Liver (tissue), 9 donors: ENCODE data around the gene SLC9A8. TPM values are rescaled to one million over a fixed set of nuclear protein-coding genes. Genes with fewer than 3 reads are reported as not detected.

Experiments used
- DNase-seq: peaks from one replicate; pipeline ENCODE4 v3.0.0-alpha.2; 2017; ENCODE audit warnings: low spot score
- H3K27ac ChIP-seq, 2 donors: one replicate each; pipeline ENCODE4 v1.7.0; 2013; ENCODE audit warnings: inconsistent platforms in 2 of 2, low read length in 2 of 2, control low read depth in 1 of 2, low read depth in 1 of 2, mild to moderate bottlenecking in 1 of 2
- H3K27me3 ChIP-seq, 4 donors: one replicate each; pipeline versions ENCODE4 v1.6.1 to v1.7.0; 2013; ENCODE audit warnings: low read length in 3 of 4, inconsistent platforms in 1 of 4, mild to moderate bottlenecking in 1 of 4, moderate library complexity in 1 of 4; ENCODE audit not compliant: control insufficient read depth in 4 of 4, insufficient read depth in 4 of 4
- H3K36me3 ChIP-seq, 4 donors: one replicate each; pipeline versions ENCODE4 v1.6.1 to v1.7.0; 2013; ENCODE audit warnings: low read length in 3 of 4, mild to moderate bottlenecking in 3 of 4, low read depth in 1 of 4, moderate library complexity in 1 of 4; ENCODE audit not compliant: control insufficient read depth in 4 of 4, insufficient read depth in 3 of 4
- H3K4me1 ChIP-seq, 4 donors: one replicate each; pipeline versions ENCODE4 v1.6.1 to v1.7.0; 2013; ENCODE audit warnings: low read length in 3 of 4, mild to moderate bottlenecking in 3 of 4, moderate library complexity in 1 of 4; ENCODE audit not compliant: control insufficient read depth in 4 of 4, insufficient read depth in 4 of 4
- H3K4me3 ChIP-seq, 3 donors: one replicate each; pipeline versions ENCODE4 v1.6.1 to v1.7.0; 2013; ENCODE audit warnings: low read length in 3 of 3, control low read depth in 1 of 3, low read depth in 1 of 3, mild to moderate bottlenecking in 1 of 3
- H3K9ac ChIP-seq, 2 donors: one replicate each; pipeline ENCODE4 v1.7.0; 2013; ENCODE audit warnings: low read length in 2 of 2, mild to moderate bottlenecking in 2 of 2, moderate library complexity in 2 of 2, control low read depth in 1 of 2, low read depth in 1 of 2
- H3K9me3 ChIP-seq, 4 donors: one replicate each; pipeline versions ENCODE4 v1.6.1 to v1.7.0; 2013; ENCODE audit warnings: low read length in 3 of 4; ENCODE audit not compliant: control insufficient read depth in 4 of 4
- CTCF ChIP-seq: fragments of 150-350 bp; IDR thresholded peaks from 2 replicates; pipeline ENCODE4 v1.5.1; 2017; ENCODE audit warnings: improper control_type of control experiment, low read depth, low read length; ENCODE audit not compliant: missing input control
- FOXA1 ChIP-seq: IDR thresholded peaks from 2 replicates; pipeline ENCODE4 v1.6.1; 2016; ENCODE audit warnings: antibody characterized with exemption
- FOXA2 ChIP-seq: IDR thresholded peaks from 2 replicates; pipeline ENCODE4 v1.6.1; 2016; ENCODE audit warnings: antibody characterized with exemption
- GABPA ChIP-seq, 2 donors: IDR thresholded peaks in 1 of 2; conservative IDR thresholded peaks in 1 of 2; 2 replicates each; pipeline ENCODE4 v1.6.1; 2016; ENCODE audit warnings: antibody characterized with exemption in 2 of 2, mild to moderate bottlenecking in 1 of 2, moderate library complexity in 1 of 2
- HNF4A ChIP-seq, 2 donors: conservative IDR thresholded peaks; 2 replicates each; pipeline ENCODE4 v1.6.1; 2016; ENCODE audit warnings: antibody characterized with exemption in 2 of 2, mild to moderate bottlenecking in 2 of 2
- JUND ChIP-seq, 2 donors: IDR thresholded peaks; 2 replicates each; pipeline ENCODE4 v1.6.1; 2016; ENCODE audit warnings: antibody characterized with exemption in 2 of 2
- MAX ChIP-seq: IDR thresholded peaks from 2 replicates; pipeline ENCODE4 v1.6.1; 2016; ENCODE audit warnings: antibody characterized with exemption
- NR2F2 ChIP-seq: IDR thresholded peaks from 2 replicates; pipeline ENCODE4 v1.6.1; 2016; ENCODE audit warnings: antibody characterized with exemption
- RAD21 ChIP-seq, 2 donors: IDR thresholded peaks; 2 replicates each; pipeline ENCODE4 v1.6.1; 2016; ENCODE audit warnings: antibody characterized with exemption in 2 of 2, mild to moderate bottlenecking in 2 of 2
- REST ChIP-seq: IDR thresholded peaks from 2 replicates; pipeline ENCODE4 v1.6.1; 2016; ENCODE audit warnings: antibody characterized with exemption, mild to moderate bottlenecking
- RXRA ChIP-seq, 2 donors: IDR thresholded peaks; 2 replicates each; pipeline ENCODE4 v1.6.1; 2017 to 2018; ENCODE audit warnings: antibody characterized with exemption in 2 of 2, mild to moderate bottlenecking in 1 of 2
- SP1 ChIP-seq: IDR thresholded peaks from 2 replicates; pipeline ENCODE4 v1.6.1; 2018; ENCODE audit warnings: antibody characterized with exemption, mild to moderate bottlenecking
- TAF1 ChIP-seq: conservative IDR thresholded peaks from 2 replicates; pipeline ENCODE4 v1.6.1; 2016; ENCODE audit warnings: antibody characterized with exemption, mild to moderate bottlenecking
- YY1 ChIP-seq: IDR thresholded peaks from 2 replicates; pipeline ENCODE4 v1.6.1; 2016; ENCODE audit warnings: antibody characterized with exemption, mild to moderate bottlenecking
- ZBTB33 ChIP-seq: IDR thresholded peaks from 2 replicates; pipeline ENCODE4 v1.6.1; 2016; ENCODE audit warnings: antibody characterized with exemption
- WGBS: extraction: QIAGEN DNeasy Blood & Tissue Kit; methylation state at CpG from one replicate; pipeline ENCODE4 v1.1.7; 2013; 5-methylcytosine and 5-hydroxymethylcytosine counted together
- polyA plus RNA-seq, 2 donors: library from polyadenylated mRNA; stranded (reverse) in 1 of 2; unstranded in 1 of 2; fragments of 200-250 nt in 1 of 2; fragments of >200 nt in 1 of 2; fragmentation: Nextera tagmentation in 1 of 2; extraction: Ambion mirVana in 1 of 2; gene quantifications; one replicate each; pipeline versions ENCODE4 v1.2.1 to v1.2.3, GENCODE V29; 2013 to 2015
- total RNA-seq, 2 donors: library from RNA; depleted of rRNA; stranded (reverse); fragments of >200 nt; gene quantifications; one replicate each; pipeline ENCODE4 v1.2.3, GENCODE V29; 2014
- TF ChIP-seq, protein P1 (sequence below): IDR thresholded peaks from 2 replicates; pipeline ENCODE4 v1.6.1; 2016; ENCODE audit warnings: antibody characterized with exemption
- donor health status: healthy.
- donor health status: healthy.
- donor health status: healthy.
- donor health status: healthy.
- donor health status: healthy.

Gene SLC9A8
- total and polyA plus RNA-seq, 4 donors = 4.0 to 9.5 (median 8.6) TPM

DNA sequence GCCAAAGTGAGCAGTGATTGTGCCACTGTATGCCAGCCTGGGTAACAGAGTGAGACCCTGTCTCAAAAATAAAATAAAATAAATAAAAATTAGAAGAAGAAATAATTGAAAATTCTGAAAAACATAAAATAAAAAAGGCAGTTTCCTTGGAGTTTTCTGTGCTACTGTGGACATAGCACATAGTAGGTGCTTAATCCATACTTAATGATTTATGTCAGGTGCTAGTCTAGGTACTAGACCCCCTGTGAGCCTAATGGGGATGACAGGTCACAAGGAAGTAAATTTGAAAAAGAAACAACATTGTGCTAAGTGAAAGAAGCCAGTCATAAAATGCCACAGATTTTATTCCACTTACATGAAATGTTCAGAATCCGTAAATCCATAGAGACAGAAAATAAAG lies 9.2 kb upstream of the SLC9A8 start:
- 88% methylated on average over 1 of the region's 1 CpG for WGBS
- TF ChIP-seq FOXA1 = no peak
- no peak for TF ChIP-seq YY1
- TF ChIP-seq TAF1 = no peak
- TF ChIP-seq RXRA (IDR thresholded peaks at IDR 0.05) = no peak
- no peak for TF ChIP-seq JUND (IDR thresholded peaks at IDR 0.05)
- no peak for TF ChIP-seq REST
- TF ChIP-seq GABPA (IDR thresholded peaks at IDR 0.05 in 1 of 2, conservative IDR thresholded peaks at IDR 0.05 in 1 of 2) = no peak
- no peak for TF ChIP-seq CTCF
- TF ChIP-seq ZBTB33 = no peak
- TF ChIP-seq, protein P1, sequence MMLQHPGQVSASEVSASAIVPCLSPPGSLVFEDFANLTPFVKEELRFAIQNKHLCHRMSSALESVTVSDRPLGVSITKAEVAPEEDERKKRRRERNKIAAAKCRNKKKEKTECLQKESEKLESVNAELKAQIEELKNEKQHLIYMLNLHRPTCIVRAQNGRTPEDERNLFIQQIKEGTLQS = no peak
- TF ChIP-seq RAD21 (IDR thresholded peaks at IDR 0.05) = no peak
- no peak for TF ChIP-seq SP1
- TF ChIP-seq FOXA2 = no peak
- TF ChIP-seq MAX = no peak
- Histone ChIP-seq H3K9ac (no peak overlapping the region), H3K36me3 (no peaks in the 10 kb centered on the region), H3K27ac (no peak overlapping the region), H3K4me3 (no peak overlapping the region), H3K27me3 (no peaks in the 10 kb centered on the region), H3K4me1 (no peaks in the 10 kb centered on the region), H3K9me3 (no peaks in the 10 kb centered on the region)
- no peak for DNase-seq

DNA sequence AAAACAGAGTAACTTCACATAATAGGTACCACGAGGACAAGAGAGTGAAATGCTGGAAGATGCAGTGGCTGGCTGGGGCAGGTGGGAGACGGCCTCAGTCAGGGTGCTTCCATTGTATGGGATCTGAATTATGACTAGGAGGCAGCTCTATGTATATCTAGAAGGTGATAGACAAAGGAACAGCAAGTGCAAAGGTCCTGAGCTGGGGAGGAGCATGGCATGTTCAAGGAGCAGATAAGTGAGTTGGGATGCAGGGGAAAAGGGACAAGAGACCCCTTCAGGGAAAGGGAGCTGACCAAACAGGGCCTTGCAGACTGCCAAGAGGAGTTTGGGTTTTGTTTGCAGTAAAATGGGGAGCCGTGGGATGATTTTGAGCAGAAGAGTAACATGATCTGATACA lies 8.3 kb upstream of the SLC9A8 start:
- no peaks in the 10 kb centered on the region for H3K36me3 ChIP-seq
- H3K9ac ChIP-seq = no peak overlapping the region
- H3K9me3 ChIP-seq = no peaks in the 10 kb centered on the region
- no peaks in the 10 kb centered on the region for H3K27me3 ChIP-seq
- no peak for DNase-seq
- WGBS = 95% methylated on average over 3 of the region's 3 CpGs
- no peaks in the 10 kb centered on the region for H3K4me1 ChIP-seq
- no peak overlapping the region for H3K27ac ChIP-seq
- H3K4me3 ChIP-seq = no peak overlapping the region
- TF ChIP-seq RAD21 (IDR thresholded peaks at IDR 0.05) (no peak), ZBTB33 (no peak), NR2F2 (no peak), HNF4A (conservative IDR thresholded peaks at IDR 0.05) (no peak), TAF1 (no peak), RXRA (IDR thresholded peaks at IDR 0.05) (no peak), CTCF (no peak)
- TF ChIP-seq, protein P1 = no peak
